ENCODE data around the gene CTXND2.
"Not testable (repeated sequence)": the region's sequence is repeated elsewhere in the genome, so short reads cannot be mapped to it uniquely, and the experiment has no call there.

The CTXND2 gene

GRCh38 chr1:150893336-150893913, 6.5 kb downstream of the CTXND2 start:
- DNase-seq = no peak

GRCh38 chr1:150895618-150896017, 8.7 kb downstream of the CTXND2 start:
- DNase-seq = no peak

- not testable (repeated sequence) for DNase-seq
Measured at GRCh38 chr1:150899795-150900194, 12.9 kb downstream of the CTXND2 start.

GRCh38 chr1:150902346-150902745, 15.4 kb downstream of the CTXND2 start:
- no peak for DNase-seq

DNA sequence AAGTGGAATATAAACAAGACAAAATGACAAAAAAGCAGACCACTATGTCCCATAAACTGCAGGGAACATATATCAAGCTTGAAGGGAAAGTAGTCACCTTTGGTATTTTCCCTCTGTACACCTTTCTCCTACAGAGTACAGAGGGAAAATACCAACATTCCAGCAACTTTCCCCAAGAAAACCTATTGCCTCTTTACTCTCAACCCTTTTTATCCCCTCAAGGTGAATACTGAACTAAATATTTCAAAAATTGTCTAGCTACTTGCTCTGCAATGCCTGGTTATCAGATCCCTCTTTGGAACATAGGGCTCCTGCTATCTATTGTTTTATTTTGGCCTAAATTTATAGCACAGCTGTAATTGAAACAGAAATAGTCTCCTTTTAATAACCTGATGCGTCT, 15.8 kb downstream of the CTXND2 start:
- no peak for DNase-seq

- DNase-seq = no peak
Measured at GRCh38 chr1:150905301-150905700, 18.4 kb downstream of the CTXND2 start.

- DNase-seq = no peak
Measured at GRCh38 chr1:150906329-150906728, 19.4 kb downstream of the CTXND2 start.

DNA sequence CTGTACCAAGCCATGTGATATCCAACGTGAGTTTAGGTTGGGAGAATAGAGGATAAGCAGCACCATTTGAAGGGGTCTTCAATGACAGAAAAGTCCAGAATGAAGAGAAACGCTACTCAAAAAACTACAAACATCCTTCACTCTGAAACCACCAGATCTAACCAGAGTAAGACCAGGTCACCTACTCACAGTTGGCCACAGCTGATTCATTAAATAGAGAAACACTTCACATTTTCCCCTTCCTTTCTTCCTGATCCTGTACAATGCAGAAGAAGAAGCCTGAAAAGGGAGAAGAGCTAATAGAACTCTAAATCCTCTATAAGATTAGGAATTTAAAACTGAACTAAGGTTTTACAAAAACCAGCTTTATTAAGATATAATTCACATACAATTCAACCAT, 19.9 kb downstream of the CTXND2 start:
- no peak for DNase-seq

DNA sequence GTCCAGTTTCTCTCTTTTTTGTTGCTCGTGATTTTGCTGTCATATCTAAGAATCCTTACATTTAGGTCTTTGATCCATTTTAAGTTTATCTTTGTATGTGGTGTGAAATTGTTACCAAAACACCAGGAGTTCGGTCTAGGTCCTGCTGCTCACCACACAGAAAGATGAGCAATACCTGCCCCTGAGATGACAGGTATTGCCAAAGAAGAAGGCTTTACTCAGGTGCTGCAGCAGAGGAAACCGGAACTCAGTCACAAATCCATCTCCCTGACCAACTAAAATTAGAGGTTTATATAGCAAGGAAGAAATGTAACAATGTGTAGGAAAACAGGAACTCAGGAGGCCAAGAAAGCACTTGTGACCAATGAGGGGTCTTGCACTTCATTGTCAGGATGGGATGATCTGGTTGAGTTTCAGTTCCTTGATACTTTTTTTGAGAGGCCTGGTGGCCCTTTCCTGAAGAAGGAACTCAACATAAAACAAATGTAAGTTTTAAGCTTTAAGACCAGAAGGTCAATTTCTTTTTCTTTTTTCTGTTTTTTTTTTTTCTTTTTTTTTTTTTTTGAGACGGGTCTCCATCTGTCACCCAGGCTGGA, 22.7 kb downstream of the CTXND2 start:
- no peak for DNase-seq

GRCh38 chr1:150912623-150913022, 25.7 kb downstream of the CTXND2 start:
- DNase-seq = no peak

DNA sequence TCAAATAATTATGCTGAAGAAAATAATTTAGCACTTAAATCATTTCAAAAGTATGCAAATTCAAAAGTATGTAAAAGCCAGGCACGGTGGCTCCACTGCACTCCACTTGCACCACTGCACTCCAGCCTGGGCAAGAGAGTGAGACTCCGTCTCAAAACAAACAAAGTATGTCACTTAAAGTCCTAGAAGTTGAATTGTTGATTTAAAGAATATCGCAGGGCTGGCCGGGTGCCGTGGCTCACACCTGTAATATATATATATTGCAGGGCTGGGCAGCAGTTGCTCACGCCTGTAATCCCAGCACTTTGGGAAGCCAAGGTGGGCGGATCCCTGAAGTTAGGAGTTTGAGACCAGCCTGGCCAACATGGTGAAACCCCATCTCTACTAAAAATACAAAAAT, 30.5 kb downstream of the CTXND2 start:
- DNase-seq = no peak

DNA sequence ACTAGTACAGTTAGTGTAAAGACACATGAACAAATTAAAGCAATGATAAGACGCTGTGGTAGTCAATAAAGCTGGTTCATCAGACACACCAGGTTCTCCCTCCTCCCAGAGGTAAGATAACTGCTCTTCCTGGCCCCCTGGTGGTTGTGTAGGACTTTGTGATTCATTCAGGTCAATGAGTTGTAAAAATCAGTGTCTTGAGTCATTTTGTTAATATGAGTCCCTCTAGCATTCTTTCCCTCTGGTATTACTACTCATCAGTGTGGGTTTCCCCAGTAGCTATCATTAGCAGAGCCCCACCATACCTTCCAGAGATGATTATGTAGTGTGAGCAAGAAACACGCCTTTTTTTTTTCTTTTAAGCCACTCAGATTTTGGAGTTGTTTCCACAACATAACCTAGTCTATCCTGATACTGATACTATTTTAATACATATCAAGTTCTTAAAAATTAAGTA, 35.6 kb downstream of the CTXND2 start:
- peak; percentile 75 for DNase-seq

DNA sequence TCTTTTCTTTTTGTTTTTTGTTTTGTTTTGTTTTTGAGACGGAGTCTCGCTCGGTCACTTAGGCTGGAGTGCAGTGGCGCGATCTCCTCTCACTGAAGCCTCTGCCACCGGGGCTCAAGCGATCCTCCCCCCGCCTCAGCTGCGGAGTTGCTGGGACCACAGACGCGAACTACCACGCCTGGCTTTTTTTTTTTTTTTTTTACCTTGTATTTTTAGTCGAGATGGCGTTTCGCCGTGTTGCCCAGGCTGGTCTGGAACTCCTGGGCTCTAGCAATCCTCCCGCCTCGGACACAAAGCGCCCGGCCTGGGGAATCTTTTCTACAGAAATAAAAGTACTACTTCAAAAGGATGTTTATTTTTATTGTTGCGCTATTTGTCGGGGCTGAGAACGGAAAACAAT, 38.1 kb downstream of the CTXND2 start:
- peak; percentile 44 for DNase-seq

- peak; percentile 98 for DNase-seq
Measured at GRCh38 chr1:150926097-150926741, 39.3 kb downstream of the CTXND2 start, which contains the start of gene SETDB1. TSS of gene SETDB1 (plus strand) at chr1:150926363. CDS start at chr1:150927715, 1,352 bp downstream.

DNA sequence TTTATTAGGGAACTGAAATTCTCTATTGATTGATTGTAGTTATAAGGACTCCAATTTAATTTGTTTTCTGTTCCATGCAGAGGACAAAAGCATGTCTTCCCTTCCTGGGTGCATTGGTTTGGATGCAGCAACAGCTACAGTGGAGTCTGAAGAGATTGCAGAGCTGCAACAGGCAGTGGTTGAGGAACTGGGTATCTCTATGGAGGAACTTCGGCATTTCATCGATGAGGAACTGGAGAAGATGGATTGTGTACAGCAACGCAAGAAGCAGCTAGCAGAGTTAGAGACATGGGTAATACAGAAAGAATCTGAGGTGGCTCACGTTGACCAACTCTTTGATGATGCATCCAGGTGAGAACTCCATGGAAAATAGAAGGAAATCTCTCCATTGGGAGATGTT, 40.7 kb downstream of the CTXND2 start:
- no peak for DNase-seq

DNA sequence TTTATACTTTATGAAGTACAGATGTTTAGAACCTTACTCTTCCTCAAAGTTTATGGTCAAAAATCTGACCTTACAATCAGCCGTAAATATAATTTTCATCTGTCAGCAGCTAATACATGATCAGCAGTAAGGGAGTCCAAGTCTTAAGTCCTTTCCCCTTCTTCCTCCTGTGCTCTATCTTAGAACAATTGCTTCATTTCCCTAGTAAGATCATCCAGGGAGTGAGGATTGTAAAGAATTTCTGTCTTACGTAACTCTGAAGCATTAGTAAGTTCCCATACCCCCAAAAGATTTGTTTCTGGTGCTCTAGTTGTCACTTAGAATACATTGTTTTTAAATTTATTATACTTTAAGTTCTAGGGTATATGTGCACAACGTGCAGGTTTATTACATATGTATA, 41.4 kb downstream of the CTXND2 start:
- no peak for DNase-seq

- not testable (repeated sequence) for DNase-seq
Measured at GRCh38 chr1:150928775-150929174, 41.8 kb downstream of the CTXND2 start.

DNA sequence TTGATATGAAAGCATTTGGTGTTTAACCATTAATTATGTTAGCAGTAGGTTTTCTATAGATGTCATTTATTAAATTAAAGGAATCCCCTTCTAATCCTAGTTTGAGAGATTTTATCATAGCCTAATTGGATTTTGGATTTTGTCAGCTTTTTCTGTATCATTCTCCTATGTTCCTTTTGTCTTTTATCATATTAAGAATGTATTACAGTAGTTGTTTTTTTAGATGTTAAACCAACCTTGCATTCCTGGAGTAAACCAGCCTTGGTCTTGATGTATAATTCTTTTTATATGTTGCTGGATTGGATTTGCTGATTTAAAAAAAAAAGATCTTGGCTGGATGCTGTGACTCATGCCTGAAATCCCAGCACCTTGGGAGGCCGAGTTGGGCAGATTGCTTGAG, 44.8 kb downstream of the CTXND2 start:
- DNase-seq = no peak

DNA sequence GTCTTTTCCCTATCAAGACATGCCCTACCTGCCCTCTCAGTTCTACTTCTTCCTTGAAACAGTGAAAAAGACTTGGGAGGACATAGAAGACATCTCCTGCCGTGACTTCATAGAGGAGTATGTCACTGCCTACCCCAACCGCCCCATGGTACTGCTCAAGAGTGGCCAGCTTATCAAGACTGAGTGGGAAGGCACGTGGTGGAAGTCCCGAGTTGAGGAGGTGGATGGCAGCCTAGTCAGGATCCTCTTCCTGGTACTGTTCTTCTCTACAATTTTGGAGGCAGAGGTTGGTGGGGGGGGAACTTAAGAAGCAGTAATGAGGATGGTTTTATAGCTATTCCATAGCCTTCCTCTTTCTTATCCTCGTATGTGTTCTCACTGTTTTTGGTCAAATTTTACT, 57.9 kb downstream of the CTXND2 start:
- no peak for DNase-seq

- no peak for DNase-seq
Measured at GRCh38 chr1:150954708-150955107, 67.8 kb downstream of the CTXND2 start.

DNA sequence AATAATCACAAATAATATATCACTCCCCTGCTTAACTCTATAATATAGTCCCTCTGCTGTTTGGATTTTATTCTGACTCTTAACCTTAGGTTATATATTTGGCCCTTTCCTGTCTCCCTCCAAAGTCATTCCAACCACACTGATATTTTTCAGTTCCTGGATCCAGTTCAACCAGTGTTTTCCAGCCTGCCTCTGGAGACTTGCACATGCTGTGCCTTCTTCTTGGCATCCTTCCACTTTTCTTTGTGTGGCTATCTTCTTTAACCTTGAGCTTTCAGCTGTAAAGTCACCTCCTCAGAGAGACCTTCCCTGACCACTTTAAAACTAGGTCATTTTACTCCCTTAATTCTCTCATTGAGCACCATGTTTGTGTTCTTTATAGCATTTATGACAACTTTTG, 68.3 kb downstream of the CTXND2 start:
- no peak for DNase-seq

DNA sequence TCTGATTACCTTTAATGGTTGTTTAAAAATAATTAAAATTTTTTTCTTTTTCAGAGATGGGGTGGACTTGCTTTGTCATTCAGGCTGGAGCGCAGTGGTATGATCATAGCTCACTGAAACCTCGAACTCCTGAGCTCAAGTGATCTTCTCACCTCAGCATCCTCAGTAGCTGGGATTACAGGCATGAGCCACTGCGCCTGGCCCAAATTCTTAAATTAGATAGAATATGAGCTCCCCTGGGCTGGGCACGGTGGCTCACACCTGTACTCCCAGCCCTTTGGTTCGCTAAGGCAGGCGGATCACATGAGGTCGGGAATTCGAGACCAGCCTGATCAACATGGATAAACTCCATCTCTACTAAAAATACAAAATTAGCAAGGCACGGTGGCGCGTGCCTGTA, 70.7 kb downstream of the CTXND2 start:
- no peak for DNase-seq

GRCh38 chr1:150960646-150961045, 73.7 kb downstream of the CTXND2 start:
- DNase-seq = no peak

DNA sequence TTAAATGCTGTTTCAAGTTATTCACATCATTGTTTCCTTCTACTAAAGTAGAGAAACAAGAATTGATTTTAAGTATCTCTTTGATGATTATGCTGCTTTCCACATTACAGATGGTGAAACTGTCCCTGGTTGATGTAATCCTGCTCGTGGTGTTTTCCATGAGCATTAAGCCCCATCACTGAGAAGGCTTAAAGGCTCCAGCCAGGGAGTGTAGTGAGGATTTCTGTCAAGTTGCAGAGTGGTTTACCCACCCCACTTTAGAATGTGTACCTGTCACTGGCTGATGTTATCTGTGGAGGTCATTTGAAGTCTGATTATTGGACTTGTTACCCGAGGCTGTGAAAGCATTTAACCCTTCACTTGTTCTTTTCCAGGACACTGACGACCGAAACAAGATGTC, 74.8 kb downstream of the CTXND2 start:
- no peak for DNase-seq

Measured in DMS79 treated with DMSO at 0.1 percent for 48 hours (cell line).